NK-92 (cell line): Measurements from ENCODE around the gene LCN1.

Experiments
- DNase-seq: peaks from one replicate; lab custom pipeline; 2025; ENCODE audit not compliant: unreplicated experiment; lab: John Stamatoyannopoulos, UW

The LCN1 gene

DNA sequence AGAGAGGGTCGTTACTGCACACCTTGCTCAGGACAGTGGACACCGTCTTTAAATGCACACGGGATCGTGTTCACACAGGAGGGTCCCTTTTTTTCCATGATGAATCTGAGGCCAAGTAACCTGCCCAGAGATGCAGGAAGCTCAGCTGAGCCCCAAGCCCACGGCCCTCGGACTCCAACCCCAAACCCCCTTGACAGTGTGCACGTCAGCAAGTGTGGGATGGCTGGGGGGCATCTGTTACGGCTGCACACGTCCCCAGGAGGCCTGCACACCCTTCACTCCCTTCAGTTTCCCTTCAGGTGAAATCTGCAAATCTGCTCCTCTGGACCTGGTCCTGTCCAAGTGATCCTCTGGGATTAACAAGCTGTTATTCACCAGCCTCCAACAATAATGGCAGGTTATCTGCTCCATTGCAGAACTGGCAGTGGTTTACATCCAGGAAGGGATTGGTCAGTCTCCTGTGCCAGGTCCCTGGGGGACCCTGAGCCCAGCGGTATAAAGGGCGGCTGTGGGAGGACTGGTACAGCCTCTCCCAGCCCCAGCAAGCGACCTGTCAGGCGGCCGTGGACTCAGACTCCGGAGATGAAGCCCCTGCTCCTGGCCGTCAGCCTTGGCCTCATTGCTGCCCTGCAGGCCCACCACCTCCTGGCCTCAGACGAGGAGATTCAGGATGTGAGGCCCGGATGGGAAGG is at the start of gene LCN1:
TSS of gene LCN1 (plus strand) at position 525 of the 692 bp plus-strand sequence. CDS start at position 583, 58 bp downstream.
- DNase-seq, result no peak

DNA sequence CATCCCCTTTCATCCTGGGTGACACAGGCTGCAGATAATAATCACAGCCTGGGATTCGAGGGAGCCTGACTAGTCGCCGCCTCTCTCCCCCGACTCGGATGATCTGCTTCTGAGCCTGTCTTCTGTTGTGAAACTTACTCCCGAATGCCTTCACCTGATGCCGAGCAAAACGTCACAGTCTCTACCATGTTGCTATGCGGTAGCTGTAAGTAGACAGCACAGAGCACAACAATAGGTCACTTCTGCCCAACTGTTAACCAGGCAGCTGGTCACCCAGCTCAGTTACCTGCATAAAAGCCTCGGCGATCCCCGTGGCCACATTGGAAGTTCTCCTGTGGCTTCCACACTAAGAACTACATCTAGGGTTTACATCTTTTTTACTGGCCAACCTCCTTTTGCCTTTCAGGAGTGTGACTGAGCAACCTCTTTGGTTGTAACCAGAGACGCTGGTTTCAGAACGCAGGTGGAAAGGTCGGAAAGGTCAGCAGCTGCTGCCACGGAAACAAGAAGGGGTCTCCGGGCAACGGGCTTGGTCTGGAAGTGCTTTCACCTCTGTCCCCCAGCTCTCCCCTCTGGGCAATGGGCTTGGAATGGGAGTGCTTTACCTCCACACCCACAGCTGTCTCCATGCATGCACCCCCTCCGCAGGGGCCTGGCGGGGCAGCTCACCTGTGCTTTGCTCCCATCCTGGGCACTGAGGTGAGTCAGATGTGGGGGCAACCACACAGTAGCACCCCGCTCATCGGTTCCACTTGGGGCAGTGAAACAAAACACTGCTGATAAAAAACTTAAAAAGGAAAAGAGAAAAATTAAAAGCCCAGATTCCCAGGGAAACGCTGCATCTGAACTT is 49.2 kb upstream of the LCN1 start:
- DNase-seq, result no peak

DNA sequence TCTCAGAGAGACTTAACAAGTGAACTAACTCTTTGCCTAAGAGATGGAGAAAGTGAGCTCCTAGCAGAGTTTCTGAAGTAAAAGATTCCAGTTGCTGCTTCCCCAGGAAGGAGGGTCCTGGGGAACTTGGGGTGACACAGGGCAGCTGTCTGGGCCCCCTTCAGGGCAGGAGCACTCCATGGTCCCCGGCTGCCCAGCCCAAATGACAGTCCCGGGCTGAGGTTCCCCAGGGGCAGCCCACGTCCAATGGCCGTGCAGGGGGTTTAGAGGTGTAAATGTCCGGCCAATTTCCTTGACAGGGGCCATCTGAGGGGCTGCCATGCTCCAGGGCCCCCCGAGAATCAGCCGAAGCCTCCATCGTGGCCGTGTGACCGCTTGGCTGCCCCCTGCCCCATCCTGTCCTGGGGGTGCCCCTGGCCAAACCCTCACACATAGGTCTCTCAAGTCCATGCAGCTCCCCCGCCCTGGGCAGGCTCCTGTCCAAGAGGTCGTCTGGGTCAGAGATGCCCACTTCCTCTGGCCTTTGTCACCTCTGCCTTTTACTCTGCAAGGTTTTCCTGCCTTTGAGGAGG is 47.2 kb upstream of the LCN1 start:
- no peak for DNase-seq

DNA sequence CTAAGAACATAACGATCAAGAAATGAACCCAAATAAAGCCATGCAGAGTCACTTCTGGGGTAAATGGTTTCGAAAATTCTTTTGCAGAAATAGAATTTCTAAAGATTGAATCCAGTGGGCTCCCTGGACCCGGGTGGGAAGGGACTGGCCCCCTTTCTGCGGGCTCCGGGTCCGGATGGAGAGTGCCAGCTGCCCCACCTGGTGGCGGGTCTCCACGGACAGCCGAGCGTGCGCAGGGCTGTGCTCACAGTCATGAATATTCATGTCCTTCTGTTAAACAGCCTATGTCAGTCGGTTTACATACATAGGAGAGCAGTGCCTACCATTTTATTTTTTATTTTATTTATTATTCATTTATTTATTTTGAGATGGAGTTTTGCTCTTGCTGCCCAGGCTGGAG is 46.3 kb upstream of the LCN1 start:
- DNase-seq, result no peak

DNA sequence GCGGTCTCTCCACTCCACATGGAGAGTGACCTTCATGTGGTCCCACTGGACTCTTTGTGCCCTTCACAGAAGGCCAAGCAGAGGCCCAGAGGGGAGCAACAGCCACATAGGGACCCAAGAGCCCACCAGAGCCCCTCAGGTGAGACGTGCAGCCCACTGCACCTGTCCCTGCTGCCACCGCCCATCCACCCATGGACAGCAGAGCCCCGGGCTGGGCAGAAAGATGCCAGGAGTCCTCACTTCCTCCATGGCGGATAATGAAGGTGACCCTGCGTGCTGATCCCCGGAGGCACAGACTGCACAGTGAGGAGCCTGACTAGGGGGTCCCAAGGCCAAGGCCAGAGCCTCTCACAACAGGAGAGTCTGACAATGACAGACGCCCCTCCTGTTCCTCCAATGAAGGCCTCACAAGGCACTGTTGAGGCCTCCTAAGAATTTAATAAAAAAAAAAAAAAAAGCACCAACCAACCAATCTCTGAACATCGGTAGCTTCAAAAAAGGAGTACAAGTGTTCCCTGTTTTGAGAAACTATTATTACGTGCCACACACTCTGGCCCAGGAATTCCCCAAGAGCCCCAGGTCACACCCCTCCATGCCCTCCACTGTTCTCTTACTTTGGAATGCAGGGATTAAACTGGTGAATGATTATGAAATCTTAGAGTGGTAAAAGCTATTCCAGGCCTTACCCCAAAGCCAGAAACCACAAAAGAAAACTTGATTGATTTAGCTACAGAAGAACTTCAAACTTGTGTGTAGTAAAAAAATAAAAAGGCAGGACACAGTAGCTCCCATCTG is 44.5 kb upstream of the LCN1 start:
- no peak for DNase-seq

DNA sequence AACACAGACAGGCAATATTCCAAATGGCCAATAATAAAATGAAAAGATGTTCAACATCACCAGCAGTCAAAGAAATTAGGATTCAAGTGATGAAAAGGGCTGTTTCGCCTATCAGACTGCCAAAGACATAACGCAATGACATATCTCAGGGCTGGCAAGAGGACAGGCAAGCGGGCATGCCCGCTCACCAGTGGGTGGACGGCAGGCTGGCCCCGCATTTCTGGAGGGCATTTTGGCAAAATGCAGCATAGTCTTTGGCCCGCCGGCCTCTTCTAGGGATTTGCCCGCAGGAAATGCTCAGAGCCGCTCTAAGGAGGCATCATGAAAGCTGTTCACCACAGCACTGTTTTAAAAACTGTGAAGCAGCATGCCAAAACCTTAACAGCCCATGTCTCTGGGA is 43.0 kb upstream of the LCN1 start:
- no peak for DNase-seq

DNA sequence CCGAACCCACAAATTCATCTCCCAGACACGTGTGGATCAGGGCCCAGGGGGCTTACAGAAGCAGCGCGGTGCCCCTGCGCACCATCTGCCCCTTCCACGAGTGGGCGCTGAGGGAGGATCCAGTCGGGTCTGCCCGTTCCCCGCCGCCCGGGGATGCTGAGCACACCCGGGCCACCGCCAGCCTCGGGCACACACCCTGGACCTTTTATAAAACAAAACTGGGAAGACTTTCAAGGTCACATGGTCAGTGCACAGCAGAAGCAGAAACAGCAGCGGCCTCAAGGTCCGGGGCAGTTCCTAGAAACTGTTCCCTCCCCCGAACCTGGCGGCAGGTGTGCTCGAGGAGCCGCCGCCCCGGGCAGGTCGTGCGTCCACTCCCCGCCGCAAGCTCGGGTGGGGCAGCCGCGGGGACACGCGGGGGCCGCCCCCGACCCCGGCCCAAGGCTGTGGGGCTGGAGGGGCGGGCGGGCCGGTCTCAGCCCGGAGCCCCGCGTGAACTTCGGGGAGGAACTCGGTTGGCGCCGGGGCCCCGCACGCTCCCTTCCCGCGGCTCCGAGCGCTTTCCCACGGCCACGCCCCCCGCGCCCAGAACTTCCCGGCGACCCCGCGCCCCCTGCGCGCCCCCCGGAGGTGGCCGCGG is 42.3 kb upstream of the LCN1 start:
- no peak for DNase-seq

DNA sequence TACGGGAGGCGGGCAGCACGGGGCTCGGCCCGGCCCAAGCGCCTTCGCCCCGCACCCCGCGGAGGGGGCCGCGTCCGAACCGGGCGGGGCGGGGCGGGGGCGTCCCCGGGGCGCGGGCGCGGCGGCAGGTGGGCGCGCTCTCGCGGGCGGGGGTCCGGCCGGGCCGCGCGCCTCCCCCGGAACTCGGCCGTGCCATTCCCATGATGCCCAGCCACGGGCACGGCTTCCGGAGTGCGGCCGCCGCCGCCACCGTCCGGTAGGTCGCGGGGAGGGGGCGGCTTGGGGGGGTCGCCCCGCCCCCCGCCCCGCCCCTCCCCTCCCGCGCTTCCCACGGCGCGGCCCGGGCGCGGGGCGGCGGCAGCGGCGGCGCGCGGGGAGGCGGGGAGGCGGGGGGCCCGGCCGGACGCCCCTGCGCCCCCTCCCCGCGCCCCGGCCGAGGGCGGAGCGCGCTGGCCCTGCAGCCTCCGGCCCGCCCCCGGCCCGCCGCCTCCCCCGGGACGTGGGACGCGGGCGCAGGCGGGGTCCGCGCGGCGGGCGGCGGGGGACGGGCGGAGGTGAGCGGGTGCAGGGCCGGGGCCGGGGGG is 41.7 kb upstream of the LCN1 start, which contains the start of gene PPP1R26:
TSS of gene PPP1R26 (plus strand) at position 314 of the 584 bp plus-strand sequence. CDS start 4,729 bp downstream, outside the sequence.
- DNase-seq, result no peak

DNA sequence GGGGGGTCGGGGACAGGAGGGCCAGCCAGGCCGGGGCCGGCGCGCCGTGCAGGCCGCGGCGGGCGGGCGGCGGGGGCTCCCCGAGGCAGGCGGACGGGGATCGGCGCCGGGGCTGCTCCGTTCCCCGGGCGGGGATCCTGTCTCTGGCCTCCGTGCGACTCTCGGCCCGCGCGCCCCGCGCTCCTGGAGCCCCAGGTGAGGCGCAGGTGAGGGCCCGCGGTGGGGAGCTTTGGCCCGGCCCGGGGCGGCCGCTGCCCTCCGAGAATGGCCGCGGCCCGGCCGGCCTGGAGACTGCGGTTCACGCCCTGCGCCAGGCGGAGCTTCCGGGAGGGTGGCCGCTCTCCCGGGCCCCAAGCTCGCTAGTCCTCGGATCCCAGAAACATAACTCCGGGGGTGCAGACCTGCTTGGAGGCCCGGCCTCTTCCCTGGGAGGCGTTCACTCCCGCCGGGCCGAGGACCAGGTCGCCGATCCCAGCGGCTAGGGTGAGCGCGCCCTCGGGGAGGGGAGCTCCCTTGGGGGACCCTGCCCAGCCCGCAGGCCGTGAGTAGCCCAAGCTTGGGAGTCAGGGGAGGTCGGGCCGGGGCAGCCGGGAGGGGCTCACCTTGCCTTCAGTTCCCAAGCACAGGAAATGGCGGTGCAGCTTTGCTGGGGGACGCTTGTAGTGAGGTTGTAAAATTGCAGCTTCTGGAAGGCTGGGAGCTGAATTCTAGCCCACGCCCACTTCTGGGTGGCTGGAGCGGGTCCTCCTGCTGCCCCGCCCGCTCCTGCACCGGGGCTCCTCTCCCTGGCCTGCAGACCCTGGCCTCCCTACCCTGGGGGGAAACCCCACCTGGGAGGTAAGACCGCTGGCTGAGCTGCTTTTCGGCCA is 40.9 kb upstream of the LCN1 start:
- DNase-seq, result no peak

DNA sequence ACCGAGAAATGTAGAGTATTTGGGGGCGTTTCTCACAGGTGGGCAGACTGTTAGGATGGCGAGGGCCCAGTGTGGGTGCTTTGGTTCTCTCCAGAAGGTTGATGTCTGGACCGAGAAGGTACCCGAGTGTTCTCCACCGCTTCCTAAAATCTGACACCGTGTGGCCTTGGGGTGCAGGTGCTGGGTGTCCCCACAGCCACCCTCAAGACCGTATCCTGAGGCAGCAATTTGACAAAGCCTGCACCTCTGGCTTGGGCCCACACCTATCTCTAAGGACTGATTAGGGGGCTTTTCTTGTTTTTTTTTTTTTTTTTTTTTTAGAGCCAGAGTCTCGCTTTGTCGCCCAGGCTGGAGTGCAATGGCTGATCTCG is 40.3 kb upstream of the LCN1 start:
- no peak for DNase-seq

DNA sequence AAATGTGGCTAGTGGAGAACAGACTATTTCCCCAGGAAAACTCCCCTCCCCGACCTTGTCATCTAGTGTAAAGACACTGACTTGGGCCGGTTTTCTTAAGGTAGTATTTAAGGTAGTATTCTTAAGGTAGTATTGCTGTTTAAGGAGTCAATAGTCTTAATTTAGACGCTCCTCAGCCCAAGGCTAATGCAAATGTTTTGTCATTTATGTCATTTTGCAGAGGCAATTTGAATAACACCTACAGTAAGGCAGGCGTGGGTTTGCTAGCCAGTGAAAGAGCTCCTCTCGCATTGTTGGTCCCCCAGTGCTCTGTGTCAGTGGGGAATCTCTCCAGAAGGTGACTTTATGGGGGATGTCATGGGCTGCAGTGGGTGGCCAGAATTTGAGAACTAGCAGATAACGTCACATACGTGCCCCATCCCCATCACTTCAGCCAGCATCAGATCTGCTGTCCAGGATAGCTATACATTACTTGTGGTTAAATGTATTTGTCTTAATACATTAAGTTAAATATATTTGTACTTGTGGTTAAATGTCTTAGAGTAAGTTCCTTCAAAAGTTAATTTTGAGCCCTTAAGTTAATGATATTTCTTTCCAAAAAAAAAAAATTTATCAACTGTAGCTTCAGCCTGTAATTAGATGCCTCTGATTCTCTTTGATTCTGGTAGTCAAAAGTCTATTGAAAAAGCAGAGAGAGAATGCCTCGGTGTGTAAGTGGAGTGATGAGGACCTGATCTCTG is 39.1 kb upstream of the LCN1 start:
- DNase-seq, result no peak

DNA sequence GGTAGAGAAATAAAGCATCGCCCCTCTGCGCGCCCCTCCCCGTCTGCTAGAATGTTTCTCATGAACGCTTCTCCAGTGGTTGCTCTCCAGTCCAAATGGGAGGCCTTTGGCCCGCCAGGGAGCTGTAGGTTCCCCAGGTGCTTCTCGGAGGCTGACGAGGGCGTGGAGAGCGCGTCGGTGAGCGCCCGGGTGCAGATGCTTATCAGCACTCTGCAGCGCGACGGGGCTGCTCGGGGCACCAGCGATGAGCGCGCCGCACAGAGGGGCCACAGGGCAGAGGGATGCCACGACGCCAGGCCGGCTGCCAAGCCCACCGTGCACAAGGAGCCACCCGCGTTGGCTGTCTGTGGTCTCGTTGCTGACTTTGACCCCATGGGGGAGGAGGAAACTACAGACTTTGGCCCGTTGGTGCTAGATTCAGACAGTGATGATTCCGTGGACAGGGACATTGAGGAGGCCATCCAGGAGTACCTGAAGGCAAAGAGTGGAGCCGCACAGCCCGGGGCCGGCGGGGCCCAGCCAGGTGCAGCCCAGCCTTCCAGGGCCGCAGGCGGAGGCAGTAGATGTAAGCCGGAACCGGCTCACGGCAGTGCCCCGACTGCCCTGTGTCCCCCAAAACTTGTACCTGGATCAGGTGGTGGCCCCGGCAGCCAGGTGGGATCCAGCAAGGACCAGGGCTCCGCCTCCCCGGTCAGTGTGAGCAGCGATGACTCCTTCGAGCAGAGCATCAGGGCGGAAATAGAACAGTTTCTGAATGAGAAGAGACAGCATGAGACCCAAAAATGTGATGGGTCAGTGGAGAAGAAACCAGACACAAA is 36.6 kb upstream of the LCN1 start:
- no peak for DNase-seq

DNA sequence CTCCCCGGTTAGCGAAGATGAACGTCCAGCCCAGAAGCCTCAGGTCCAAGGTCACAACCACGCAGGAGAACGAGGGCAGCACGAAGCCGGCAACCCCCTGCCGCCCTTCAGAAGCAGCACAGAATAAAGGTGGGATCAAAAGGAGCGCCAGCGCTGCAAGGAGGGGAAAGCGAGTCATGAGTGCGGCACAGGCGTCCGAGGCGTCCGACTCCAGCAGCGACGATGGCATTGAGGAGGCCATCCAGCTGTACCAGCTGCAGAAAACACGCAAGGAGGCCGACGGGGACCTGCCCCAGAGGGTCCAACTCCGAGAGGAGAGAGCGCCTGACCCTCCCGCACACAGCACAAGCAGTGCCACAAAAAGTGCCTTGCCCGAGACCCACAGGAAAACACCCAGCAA is 35.9 kb upstream of the LCN1 start:
- DNase-seq, result no peak

DNA sequence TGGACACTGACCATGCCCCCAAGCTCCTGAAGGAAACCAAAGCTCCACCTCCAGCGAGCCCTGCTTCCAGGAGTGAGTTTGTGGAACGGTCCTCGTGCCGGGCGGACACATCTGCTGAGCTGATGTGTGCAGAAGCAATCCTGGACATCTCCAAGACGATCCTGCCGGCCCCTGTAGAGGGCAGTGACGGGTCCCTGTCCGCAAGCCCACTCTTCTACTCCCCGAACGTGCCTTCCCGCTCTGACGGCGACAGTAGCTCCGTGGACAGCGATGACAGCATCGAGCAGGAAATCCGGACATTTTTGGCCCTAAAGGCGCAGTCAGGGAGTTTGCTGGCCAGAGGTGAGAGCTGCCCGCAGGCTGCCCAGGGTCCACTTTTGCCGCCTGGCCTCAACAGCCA is 35.4 kb upstream of the LCN1 start:
- no peak for DNase-seq

DNA sequence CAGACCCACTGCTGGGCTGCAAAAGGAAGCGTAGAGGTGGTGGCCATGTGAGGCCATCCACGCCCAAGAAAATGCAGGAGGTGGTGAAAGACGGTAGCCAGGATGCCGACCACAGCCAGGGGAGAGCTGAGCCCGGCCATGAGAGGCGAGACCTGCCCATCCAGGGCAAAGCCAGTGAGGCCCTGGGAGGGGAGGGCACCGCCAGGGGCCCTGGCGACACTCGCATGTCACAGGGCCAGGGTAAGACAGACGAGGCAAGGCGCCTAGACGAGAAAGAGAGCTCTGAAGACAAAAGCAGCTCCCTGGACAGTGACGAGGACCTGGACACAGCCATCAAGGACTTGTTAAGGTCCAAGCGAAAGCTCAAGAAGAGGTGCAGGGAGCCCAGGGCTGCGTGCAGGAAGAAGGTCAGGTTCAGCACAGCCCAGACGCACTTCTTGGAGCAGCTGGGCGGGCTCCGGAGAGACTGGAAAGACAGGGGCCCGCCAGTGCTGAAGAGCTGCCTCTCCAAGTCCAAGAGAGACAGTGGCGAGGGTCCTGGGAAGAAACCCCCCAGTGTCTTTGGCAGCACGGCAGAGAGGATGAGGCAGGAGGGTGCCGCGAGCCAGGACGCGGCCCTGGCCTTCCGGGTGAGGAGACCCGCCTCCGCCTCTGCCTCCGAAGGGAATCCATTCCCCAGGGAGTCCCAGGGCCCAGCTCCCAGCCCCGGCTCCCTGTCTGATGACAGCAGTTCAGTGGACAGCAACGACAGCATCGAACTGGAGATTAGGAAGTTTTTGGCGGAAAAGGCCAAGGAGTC is 34.8 kb upstream of the LCN1 start:
- DNase-seq, result no peak

DNA sequence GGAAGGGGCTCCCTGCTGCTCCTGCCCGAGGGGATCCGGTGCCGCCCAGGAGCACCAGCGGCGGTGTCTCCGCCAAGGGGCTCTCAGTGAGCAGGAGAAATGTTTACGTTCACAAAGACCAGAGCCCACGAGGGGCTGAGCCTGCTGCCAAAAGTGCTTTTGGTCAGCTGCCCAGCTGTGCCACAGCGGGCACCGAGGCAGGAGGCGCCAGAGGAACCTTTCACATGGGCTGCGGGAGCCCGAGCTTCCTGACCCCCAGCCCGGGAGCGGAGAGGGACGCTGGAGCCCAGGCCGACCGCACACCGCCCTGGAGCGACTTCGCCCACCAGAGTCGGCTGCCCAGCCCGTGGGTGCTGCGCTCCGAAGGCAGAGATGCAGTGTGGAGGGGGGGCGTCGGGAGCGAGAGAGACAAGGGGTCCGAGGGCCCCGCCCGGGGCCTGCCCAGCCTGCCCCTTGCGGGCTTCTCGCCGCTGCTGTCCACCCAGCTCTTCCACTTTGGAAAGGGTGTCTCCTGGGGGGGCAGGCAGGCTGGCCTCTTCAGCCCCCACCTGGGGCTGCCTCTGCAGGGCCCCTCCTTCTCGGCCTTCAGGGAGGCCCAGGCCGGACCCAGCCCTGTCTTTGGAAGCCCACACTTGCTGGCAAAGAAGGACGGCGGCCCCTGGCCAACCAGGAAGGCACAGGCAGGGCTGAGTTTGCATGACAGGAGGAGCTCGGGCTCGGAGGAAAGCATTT is 33.8 kb upstream of the LCN1 start:
- DNase-seq, result no peak

DNA sequence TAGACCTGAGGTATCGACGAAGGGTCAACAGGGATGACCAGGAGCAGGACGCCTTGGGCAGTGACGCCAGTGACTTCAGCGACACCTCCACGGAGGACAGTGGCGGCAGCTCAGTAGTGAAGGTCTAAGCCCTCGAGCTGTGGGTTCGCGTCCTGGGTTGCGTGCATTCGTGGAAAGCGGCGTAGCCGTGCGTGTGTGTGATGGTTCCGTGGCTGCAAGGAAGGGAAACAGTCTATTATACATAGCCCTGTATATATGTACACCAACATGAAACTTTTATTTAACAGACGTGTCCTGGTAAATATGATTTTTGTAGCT is 33.3 kb upstream of the LCN1 start:
- no peak for DNase-seq
